GM10266 (cell line): ENCODE results near the gene ELMO2.

Source experiments
- DNase-seq: peaks from one replicate; pipeline ENCODE4 v3.0.0; 2012; ENCODE audit errors: extremely low spot score
- CTCF ChIP-seq: IDR thresholded peaks from 2 replicates; pipeline ENCODE4 v1.5.1; 2012; ENCODE audit warnings: mild to moderate bottlenecking, low read depth; ENCODE audit not compliant: control insufficient read depth, insufficient read depth; ENCODE audit errors: missing control alignments

ELMO2 gene

GRCh38 chr20:46356195-46357029 is 50.0 kb downstream of the ELMO2 start:
- no peak for TF ChIP-seq CTCF
- DNase-seq: no peak

GRCh38 chr20:46355778-46356177 is 50.6 kb downstream of the ELMO2 start:
- DNase-seq: no peak
- TF ChIP-seq CTCF: no peak

GRCh38 chr20:46354920-46355654 is 51.3 kb downstream of the ELMO2 start:
- DNase-seq: no peak
- no peak for TF ChIP-seq CTCF

GRCh38 chr20:46354207-46354555 is 52.2 kb downstream of the ELMO2 start:
- TF ChIP-seq CTCF: no peak
- no peak for DNase-seq

GRCh38 chr20:46353500-46354206 is 52.8 kb downstream of the ELMO2 start:
- DNase-seq: no peak
- TF ChIP-seq CTCF: no peak

- DNase-seq: no peak
- TF ChIP-seq CTCF: no peak
Observed at GRCh38 chr20:46352370-46352938, 54.0 kb downstream of the ELMO2 start.
